Thymus (tissue), 11 donors: ENCODE results near the gene PRPF40A. TPM values are rescaled to one million over a fixed set of nuclear protein-coding genes. Genes with fewer than 3 reads are reported as not detected.

Experiments used
- DNase-seq, 9 donors: peaks; one replicate each; pipeline ENCODE4 v3.0.0-alpha.2; 2013; ENCODE audit warnings: low spot score in 9 of 9, low read depth in 6 of 9, missing footprints in 1 of 9
- H3K27ac ChIP-seq, 2 donors: one replicate each; pipeline ENCODE4 v1.5.1; 2013; ENCODE audit warnings: control low read depth in 1 of 2, low read depth in 1 of 2, low read length in 1 of 2, mild to moderate bottlenecking in 1 of 2, moderate library complexity in 1 of 2
- H3K27me3 ChIP-seq, 2 donors: one replicate each; pipeline ENCODE4 v1.5.1; 2013; ENCODE audit warnings: low read length in 1 of 2; ENCODE audit not compliant: control insufficient read depth in 2 of 2, insufficient read depth in 1 of 2
- H3K36me3 ChIP-seq, 2 donors: one replicate each; pipeline ENCODE4 v1.5.1; 2013; ENCODE audit warnings: low read length in 1 of 2, mild to moderate bottlenecking in 1 of 2, moderate library complexity in 1 of 2; ENCODE audit not compliant: control insufficient read depth in 2 of 2, insufficient read depth in 2 of 2
- H3K4me1 ChIP-seq, 2 donors: one replicate each; pipeline ENCODE4 v1.5.1; 2013; ENCODE audit warnings: low read length in 2 of 2; ENCODE audit not compliant: control insufficient read depth in 2 of 2, insufficient read depth in 2 of 2
- H3K4me3 ChIP-seq, 2 donors: one replicate each; pipeline ENCODE4 v1.5.1; 2013; ENCODE audit warnings: low read length in 2 of 2, control low read depth in 1 of 2, mild to moderate bottlenecking in 1 of 2
- H3K9me3 ChIP-seq, 2 donors: one replicate each; pipeline ENCODE4 v1.5.1; 2013; ENCODE audit warnings: low read length in 1 of 2, mild to moderate bottlenecking in 1 of 2; ENCODE audit not compliant: control insufficient read depth in 2 of 2, insufficient read depth in 1 of 2
- WGBS: extraction: QIAGEN DNeasy Blood & Tissue Kit; methylation state at CpG from one replicate; pipeline ENCODE4 v1.1.7; 2013; 5-methylcytosine and 5-hydroxymethylcytosine counted together
- polyA plus RNA-seq: library from polyadenylated mRNA; stranded (reverse); fragments of 200-250 nt; gene quantifications from one replicate; pipeline ENCODE4 v1.2.3, GENCODE V29; 2013
- total RNA-seq: library from RNA; stranded (reverse); fragments of 120-200 nt; gene quantifications from one replicate; pipeline ENCODE4 v1.2.4, GENCODE V29; 2013
- donor health status: healthy.

The PRPF40A gene
- total and polyA plus RNA-seq, 2 donors = 31.9 to 127 TPM

DNA sequence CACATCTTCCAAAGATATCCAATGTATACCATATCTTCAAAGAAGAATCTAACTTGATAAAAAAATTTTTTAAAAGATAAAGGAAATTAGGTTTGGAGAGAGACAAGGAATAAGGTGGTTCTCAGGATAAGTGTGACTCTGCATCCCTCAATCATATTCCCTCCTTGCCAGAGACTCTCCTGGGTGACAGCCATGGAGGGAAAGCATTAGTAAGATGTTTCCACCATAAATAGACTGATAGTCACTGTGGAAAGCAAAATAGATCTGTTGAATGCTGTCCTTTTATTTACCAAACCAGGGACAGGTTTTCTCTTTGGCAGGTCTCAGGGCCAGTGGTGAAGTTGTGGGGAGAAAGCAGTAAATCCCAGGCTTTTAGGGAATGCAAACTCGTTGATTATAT lies 107.6 kb downstream of the PRPF40A start:
- Histone ChIP-seq H3K27ac (no peak overlapping the region), H3K4me1 (peaks cover 0 to 8% of the 10 kb centered on the region in 2 donors), H3K36me3 (no peaks in the 10 kb centered on the region), H3K4me3 (no peak overlapping the region), H3K27me3 (no peaks in the 10 kb centered on the region), H3K9me3 (no peaks in the 10 kb centered on the region)
- WGBS = 68% methylated on average over 1 of the region's 1 CpG
- DNase-seq = no peak

DNA sequence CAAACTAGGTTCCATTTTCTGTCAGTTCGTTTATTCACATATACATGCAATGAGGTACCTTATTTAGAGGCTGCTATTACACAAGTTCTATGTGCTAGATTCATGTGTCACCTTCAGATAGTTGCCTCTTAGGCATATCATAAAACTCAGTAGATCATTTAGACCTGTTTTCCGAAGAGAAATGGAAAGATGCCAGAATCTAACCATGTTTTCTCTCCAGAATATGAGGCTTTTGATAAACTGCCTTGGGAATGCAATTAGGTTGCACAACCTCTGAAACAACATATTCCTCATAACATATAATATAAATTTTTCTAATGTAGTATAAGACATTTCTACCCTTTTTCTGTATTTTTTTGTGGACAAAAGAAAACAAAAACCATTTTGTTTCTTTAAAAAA lies 108.1 kb downstream of the PRPF40A start:
- H3K27me3 ChIP-seq = no peaks in the 10 kb centered on the region
- H3K9me3 ChIP-seq = no peaks in the 10 kb centered on the region
- no peak for DNase-seq
- no peak overlapping the region for H3K4me3 ChIP-seq
- peaks cover 0 to 8% of the 10 kb centered on the region in 2 donors for H3K4me1 ChIP-seq
- H3K36me3 ChIP-seq = no peaks in the 10 kb centered on the region
- 95% methylated on average over 2 of the region's 2 CpGs for WGBS
- no peak overlapping the region for H3K27ac ChIP-seq

DNA sequence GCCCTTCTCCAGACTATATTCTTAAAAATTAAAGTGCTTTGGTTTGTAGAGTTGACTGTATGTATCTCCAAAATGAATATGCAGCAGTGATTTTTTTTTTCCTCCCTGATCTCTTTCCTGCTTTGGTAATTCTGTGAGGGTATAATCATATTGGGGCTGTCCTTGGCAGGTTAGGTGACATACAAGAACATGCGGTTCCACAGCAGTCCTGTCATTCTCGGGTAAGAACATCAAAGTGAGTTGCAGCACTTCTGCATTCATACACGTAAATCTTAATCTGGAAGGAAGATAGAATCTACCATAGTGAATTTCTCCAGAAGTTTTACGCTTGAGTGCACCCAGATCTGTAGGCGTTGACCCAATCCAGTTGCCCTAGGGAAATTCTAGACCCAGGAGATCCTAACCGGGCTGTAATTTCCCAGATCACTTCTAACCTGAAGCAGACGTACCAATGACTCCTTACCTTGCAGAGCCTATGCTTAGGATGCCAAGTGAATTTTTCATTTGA lies 109.4 kb downstream of the PRPF40A start:
- Histone ChIP-seq H3K9me3 (no peaks in the 10 kb centered on the region), H3K4me3 (no peak overlapping the region), H3K27ac (no peak overlapping the region), H3K27me3 (no peaks in the 10 kb centered on the region), H3K4me1 (peaks cover 0 to 8% of the 10 kb centered on the region in 2 donors), H3K36me3 (no peaks in the 10 kb centered on the region)
- WGBS = 96% methylated on average over 7 of the region's 7 CpGs
- no peak for DNase-seq

DNA sequence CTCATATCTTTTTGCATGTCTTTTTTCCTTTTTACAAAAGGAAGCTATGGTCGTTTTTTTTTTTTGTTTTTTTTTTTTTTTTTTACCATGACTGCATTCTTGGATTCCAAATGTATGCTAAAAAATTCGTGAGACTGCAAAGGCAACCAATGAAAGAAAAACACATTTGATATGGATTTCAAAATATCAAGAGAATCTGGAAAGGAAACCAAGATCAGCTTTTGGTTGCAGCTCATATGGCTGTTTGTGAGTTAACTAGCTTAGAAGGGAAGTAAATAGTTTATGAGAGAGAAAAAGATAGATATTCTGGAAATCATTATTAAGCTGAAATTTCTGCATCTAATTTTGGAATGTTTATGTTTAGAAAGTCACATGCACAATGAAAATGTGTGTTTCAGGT lies 110.3 kb downstream of the PRPF40A start:
- no peaks in the 10 kb centered on the region for H3K9me3 ChIP-seq
- DNase-seq = no peak
- peaks cover 0 to 5% of the 10 kb centered on the region in 2 donors for H3K4me1 ChIP-seq
- H3K36me3 ChIP-seq = no peaks in the 10 kb centered on the region
- H3K4me3 ChIP-seq = no peak overlapping the region
- no peaks in the 10 kb centered on the region for H3K27me3 ChIP-seq
- 40% methylated on average over 2 of the region's 2 CpGs for WGBS
- no peak overlapping the region for H3K27ac ChIP-seq

DNA sequence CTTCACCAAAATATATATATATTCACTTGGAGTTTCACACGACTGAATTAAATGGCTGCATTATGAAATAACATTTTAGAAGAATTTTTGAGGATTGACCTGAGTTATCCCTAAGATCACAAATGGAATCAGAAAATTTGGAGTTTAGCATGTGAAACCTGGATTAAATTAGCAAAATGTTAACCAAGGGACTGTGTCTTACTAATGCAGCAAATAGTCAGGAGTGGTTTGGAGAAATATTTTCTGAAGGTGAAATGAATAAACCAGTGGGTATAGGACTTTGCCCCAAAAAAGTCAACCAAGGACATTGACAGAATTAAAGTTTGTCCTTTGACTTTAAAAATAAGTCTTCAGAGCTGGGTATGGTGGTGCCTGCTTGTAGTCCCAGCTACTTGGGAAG lies 111.2 kb downstream of the PRPF40A start:
- Histone ChIP-seq H3K27ac (no peak overlapping the region), H3K4me1 (no peaks in the 10 kb centered on the region), H3K36me3 (no peaks in the 10 kb centered on the region), H3K4me3 (no peak overlapping the region), H3K9me3 (no peaks in the 10 kb centered on the region), H3K27me3 (no peaks in the 10 kb centered on the region)
- WGBS = 95% methylated on average over 1 of the region's 1 CpG
- no peak for DNase-seq

DNA sequence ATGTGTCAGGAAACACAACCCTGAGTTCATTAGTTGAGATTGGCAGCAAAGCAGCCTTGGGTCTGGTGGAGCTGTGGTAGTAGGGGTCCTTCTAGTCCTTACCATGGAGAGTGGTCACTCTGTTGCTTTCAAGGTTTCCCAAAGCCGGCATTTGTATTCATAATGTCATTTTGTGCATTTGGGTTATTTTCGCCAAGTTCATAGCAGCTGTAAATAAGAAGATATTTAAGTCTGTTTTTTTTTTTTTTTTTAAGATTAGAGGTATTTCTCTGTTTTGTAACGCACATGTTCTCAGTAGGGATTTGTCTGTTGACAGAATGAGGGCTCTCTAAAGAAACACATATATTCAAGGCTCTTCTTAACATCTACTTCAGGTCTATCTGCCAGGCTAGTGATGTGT lies 114.1 kb downstream of the PRPF40A start:
- no peak for DNase-seq
- Histone ChIP-seq H3K4me3 (no peak overlapping the region), H3K27me3 (no peaks in the 10 kb centered on the region), H3K27ac (no peak overlapping the region), H3K9me3 (no peaks in the 10 kb centered on the region), H3K36me3 (no peaks in the 10 kb centered on the region), H3K4me1 (peaks cover 0 to 4% of the 10 kb centered on the region in 2 donors)
- WGBS = 99% methylated on average over 3 of the region's 3 CpGs

DNA sequence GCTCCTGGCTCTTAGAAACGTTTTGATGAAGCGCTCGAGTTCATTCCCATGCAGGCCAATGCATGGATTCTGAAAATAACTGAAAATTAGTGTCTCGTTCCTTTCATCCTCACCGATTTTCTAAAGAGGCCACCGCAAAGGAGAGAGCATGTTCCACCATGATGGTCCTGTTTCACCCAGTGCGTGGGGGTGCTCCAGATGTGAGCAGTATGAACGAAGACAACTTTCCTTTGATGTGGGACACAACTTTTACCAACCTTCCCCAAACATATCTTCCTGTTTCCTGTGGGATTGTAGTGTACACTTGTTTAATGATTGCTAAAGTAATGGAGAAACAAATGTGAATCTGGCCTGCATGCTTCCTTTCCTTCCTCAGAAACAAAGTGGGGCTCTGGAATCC lies 114.5 kb downstream of the PRPF40A start:
- Histone ChIP-seq H3K36me3 (no peaks in the 10 kb centered on the region), H3K27ac (no peak overlapping the region), H3K4me3 (no peak overlapping the region), H3K27me3 (no peaks in the 10 kb centered on the region), H3K4me1 (peaks cover 0 to 4% of the 10 kb centered on the region in 2 donors), H3K9me3 (no peaks in the 10 kb centered on the region)
- no peak for DNase-seq
- WGBS = 56% methylated on average over 8 of the region's 8 CpGs

Other genes with a start within 250 kb of the PRPF40A start
- 21.7 TPM for gene ARL6IP6, start 1.2 kb upstream of the PRPF40A start, total RNA-seq
- gene ARL6IP6, start 1.2 kb upstream of the PRPF40A start, polyA plus RNA-seq = 19.5 TPM